Measurements from ENCODE around the gene UNC80.

DNA sequence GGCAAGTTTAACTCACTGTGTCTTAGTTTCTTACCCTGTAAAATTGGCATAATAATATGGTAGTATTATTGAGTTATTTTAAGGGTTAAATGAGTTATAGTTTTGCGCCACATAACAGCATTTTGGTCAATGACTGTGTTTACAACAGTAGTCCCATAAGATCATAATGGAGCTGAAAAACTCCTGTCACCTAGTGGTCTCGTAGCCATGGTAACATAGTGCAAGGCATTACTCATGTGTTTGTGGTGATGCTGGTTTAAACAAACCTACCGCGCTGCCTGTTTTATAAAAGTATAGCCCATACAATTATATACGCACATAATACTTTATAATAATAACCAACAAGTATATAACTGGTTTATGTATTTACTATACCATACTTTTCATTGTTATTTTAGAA is 15.8 kb downstream of the UNC80 start:
- TF ChIP-seq, protein P1, sequence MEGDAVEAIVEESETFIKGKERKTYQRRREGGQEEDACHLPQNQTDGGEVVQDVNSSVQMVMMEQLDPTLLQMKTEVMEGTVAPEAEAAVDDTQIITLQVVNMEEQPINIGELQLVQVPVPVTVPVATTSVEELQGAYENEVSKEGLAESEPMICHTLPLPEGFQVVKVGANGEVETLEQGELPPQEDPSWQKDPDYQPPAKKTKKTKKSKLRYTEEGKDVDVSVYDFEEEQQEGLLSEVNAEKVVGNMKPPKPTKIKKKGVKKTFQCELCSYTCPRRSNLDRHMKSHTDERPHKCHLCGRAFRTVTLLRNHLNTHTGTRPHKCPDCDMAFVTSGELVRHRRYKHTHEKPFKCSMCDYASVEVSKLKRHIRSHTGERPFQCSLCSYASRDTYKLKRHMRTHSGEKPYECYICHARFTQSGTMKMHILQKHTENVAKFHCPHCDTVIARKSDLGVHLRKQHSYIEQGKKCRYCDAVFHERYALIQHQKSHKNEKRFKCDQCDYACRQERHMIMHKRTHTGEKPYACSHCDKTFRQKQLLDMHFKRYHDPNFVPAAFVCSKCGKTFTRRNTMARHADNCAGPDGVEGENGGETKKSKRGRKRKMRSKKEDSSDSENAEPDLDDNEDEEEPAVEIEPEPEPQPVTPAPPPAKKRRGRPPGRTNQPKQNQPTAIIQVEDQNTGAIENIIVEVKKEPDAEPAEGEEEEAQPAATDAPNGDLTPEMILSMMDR (IDR thresholded peaks at IDR 0.05; ENCODE audit: poor library complexity): no peak
- TF ChIP-seq EZH2phosphoT487 (IDR thresholded peaks at IDR 0.05; ENCODE audit: low read depth, severe bottlenecking, unreplicated experiment) (no peak), EZH2 (IDR thresholded peaks at IDR 0.05; ENCODE audit: borderline replicate concordance) (no peak)

Measured in hepatocyte (in vitro differentiated cells).